IPS DF 4.7 (cell line): ENCODE measurements around the gene BABAM2.

Source experiments
- DNase-seq: peaks from one replicate; pipeline ENCODE4 v3.0.0-alpha.2; 2013; ENCODE audit warnings: low spot score; ENCODE audit errors: extremely low read depth

The BABAM2 gene

GRCh38 chr2:28063492-28063962 lies 173.0 kb downstream of the BABAM2 start:
- no peak for DNase-seq

DNA sequence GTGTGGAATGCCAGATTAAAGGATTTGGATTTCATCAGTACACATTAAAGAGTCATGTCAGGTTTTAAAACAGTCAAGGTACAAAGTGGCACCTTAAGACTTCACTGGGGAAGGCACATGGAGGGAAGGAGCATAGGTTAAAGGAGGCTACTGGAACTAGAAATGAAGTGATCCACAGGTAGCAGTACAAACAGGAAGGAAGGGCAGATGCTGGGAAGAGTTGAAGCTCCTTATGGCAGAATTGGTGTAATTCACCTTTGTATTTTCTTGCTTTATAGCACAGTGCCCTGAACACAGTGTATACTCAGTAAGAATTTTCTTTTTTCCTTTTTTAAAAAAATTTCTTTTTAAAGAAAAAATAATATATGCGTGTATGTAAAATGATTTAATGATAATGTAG lies 177.1 kb downstream of the BABAM2 start:
- DNase-seq: no peak

DNA sequence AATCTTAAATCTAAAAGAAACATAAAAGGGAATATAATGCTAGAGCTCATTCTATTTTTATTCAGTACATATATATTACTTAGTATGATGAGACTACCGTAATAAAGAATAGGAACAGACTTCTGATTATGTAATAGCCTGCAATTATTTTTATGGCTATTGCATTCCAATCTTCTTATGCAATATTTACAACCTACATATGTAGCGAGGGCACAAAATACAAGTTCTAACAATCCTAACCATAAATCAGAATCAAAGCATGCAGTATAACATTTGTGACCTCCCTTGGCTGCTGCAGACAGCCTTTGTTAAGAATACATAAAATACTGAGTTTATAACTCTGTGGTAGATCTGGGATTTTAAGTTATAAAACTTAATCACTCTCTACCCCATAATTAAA lies 177.6 kb downstream of the BABAM2 start:
- no peak for DNase-seq

DNA sequence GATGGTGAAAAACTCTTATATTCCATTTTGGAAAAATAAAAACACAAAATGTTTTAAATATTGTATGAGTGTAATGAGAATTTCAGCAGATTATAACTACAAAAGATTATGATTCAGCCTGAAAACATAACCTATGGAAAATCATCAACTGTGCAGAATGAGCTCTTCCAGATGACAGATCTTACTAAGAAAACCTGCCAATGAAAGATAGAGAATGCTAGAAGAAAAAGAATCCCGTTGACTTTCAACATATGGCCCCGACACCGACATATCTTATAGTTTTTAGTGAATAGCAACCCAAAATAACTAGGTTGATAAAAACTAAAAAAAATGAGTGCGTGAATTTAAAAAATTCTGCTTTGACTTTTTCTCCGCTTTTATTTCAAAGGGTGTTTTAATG lies 178.0 kb downstream of the BABAM2 start:
- no peak for DNase-seq

DNA sequence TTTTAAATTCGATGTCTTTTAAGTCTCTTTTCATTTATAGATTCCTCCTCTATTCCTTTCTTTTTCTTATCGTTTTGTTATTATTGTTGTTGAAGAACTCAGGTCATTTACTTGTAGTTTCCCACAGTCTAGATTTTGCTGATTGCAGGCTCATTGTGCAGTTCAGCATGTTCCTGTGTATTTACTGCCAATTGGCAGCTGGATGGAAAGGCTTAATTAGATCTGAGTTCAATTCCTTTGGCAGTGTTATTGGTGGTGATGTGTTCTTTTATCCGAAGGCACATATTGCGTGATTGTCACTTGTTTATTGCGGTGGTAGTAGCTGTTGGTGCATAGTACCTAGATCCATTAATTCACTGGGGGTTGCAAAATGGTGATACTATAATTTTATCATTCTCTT lies 180.7 kb downstream of the BABAM2 start:
- DNase-seq: no peak

DNA sequence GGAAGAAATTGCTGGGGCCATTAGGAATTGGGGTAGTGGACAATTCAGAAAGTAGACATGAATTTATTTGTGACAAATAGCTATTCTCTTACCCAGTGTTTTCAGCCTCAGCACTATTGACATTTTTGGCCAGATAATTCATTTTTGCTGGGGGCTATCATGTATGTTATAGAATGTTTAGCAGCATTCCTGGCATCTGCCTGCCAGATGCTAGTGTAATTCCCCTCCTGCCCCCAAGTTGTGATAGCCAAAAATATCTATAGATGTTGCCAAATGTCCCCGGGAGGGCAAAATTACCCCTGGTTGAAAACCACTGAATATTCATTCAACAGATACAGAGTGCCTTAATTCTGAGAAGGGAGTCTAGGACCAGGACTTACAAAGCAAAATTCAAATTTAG lies 183.6 kb downstream of the BABAM2 start:
- DNase-seq: no peak

GRCh38 chr2:28080911-28081310 lies 190.4 kb downstream of the BABAM2 start:
- no peak for DNase-seq

DNA sequence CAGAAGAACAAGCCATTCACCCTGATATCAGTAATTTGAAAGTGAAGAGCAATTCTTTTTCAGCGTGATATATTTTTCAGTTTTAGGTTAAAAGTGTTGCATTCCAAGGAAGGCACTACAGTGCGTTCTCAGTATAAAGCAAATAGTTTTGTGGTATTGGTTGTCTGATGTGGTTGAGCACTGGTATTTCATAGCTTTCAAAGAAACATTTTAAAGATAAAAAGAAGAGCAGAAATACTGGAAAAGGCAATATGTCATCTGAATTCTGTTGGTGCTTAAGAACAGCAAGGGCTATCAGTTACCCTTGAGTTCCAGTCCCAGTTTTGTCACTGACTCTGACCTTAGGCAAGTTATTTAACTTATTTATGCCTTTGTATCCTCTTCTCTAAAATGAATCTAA lies 191.6 kb downstream of the BABAM2 start:
- DNase-seq: no peak

GRCh38 chr2:28083476-28083875 lies 192.9 kb downstream of the BABAM2 start:
- no peak for DNase-seq

GRCh38 chr2:28084564-28084963 lies 194.0 kb downstream of the BABAM2 start:
- no peak for DNase-seq

DNA sequence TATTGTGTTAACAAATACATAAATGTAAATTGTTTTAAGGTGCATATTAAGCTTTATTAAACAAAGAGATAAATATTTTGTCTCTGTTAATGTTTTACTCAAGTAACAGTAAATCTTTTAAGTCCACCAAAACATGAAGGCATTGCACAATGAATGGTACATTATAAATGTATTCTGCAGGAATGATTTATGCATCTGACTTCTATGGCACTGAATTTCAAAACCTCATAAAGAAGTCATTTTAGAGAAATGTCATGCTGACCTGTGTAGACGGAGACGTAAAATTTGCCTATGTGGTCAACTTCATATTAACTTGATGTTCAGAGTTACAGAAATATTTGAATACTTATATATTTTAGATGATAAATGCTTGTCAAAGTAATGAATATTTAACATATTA lies 194.7 kb downstream of the BABAM2 start:
- no peak for DNase-seq

GRCh38 chr2:28086611-28087010 lies 196.1 kb downstream of the BABAM2 start:
- no peak for DNase-seq

DNA sequence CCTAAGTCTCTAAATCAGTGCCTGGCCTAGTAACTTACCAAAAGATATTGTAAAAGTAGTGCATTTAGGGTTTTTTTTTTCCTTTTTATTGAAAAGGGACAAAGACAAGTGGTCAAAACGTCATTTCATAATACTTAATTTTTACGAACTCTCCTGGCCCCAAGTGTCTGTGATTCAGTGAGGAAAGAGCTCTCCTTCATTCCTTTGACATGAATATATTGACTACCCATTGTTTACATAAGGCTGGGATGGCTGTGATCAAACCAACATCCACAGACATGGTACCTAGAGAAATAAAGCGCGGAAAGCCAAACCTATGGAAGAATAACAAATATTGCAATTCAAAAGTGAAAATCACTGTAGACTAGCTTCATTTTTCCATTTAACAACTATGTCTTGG lies 198.4 kb downstream of the BABAM2 start:
- no peak for DNase-seq

DNA sequence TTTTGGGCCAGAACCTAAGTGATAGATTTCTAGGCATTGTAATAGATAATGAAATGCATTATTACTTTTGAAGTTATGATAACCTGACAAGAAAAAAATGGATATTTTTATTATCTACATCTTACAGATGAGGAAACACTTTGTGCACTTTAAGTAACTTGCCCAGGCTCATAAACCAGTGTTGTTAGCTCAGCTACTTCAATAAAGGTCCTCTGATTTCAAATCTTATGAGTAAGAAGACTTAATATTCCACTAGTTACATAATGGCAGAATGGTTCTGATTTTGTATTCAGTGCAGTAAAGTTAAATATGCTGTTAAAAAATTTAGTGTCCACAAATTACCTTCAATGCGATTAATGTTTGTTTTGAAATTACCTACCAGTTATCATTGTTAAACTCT lies 199.0 kb downstream of the BABAM2 start:
- DNase-seq: no peak

- no peak for DNase-seq
Observed at GRCh38 chr2:28093308-28093707, 202.8 kb downstream of the BABAM2 start.

DNA sequence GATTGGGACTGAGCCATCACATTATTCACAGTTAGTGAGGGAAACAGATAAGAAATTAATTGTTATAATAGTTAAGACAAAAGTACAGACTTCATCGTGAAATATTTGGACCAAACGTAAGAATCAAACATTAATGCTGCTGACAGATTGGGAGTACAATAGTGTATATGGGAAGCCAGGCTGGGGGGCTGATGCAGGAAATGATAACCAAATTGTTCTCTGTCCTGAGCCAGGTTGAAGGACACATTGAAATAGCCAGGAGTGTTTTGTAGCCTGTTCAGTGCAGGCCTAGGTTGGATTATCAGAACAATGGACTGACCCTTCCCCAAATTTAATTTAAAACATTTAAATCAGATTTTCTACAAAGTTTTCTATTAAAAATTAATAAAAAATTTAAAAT lies 203.2 kb downstream of the BABAM2 start:
- no peak for DNase-seq

- no peak for DNase-seq
Observed at GRCh38 chr2:28094739-28095138, 204.2 kb downstream of the BABAM2 start.

- DNase-seq: no peak
Observed at GRCh38 chr2:28095622-28096021, 205.1 kb downstream of the BABAM2 start.

GRCh38 chr2:28096421-28096820 lies 205.9 kb downstream of the BABAM2 start:
- no peak for DNase-seq

DNA sequence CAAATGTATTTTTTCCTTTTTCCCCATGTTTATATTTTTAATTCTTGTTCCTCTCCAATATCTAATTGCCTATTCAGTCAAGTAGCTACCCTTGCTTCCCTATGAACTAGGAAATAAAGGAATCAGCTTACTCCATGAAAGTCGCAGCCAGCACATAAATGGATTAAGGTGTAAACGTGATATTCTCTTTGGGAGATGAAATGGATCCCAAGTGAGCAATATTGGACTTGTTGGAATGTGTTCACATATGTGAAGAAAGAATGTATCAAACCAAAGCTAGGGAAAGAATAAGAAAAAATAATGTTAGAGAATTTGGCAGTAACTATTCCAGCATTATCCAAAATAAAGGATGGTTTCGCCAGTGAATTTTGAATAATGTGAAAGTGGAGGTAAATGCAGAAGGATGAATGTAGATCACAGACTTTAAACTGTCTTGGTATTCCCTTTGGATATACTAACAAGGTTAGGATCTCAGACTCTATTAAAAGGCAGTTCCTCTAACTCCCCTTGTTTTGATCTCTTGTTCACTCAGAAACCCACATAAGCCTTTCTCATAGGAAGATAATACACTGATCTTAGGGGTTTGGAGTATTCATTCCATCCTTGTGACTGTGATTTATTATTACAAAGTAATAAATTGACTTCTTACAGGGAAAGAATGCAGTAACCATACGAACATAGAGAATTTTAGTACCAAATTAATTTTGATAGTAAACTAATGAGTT lies 208.1 kb downstream of the BABAM2 start:
- no peak for DNase-seq

DNA sequence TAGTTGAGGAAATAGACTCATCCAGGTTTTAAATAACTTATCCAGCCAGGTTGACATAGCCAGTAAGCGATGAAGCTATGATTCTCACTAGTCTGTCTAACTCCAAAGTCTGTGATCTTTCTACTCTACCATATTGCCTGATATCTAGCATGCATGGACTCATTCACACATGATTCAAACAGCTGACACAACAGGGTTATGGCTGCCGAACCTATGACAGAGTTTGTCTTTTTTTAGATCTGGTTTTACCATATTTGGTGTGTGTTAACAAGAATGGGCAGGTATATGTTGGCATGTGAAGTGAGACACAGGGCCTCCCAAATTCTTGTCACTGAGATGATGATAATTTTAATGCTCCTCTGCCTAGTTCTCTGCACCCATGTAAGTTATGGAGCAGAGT lies 210.6 kb downstream of the BABAM2 start:
- no peak for DNase-seq

DNA sequence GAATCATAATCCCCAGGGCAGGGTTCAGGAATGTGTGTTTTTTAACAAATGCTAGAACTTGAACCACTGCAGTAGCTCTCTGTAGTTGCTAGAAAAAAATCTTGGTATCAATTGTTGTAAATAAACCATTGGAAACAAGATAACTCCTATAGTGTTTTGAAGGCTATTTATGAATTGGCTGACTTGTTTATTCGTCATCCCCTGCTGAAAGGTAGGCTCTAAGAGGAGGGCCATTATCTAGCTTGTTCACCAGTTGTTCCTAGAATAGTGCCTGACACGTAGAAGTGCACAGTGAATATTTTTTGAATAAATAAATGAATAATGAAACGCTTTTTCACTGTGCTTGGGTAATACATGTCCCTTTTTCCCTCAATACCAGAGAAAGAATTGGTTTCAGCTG lies 211.4 kb downstream of the BABAM2 start:
- DNase-seq: no peak

- no peak for DNase-seq
Observed at GRCh38 chr2:28102455-28102874, 211.9 kb downstream of the BABAM2 start.

GRCh38 chr2:28103611-28104010 lies 213.1 kb downstream of the BABAM2 start:
- DNase-seq: no peak
